Fibroblast of lung (primary cell): ENCODE data around the gene ERICH6.

Experiments
- EZH2 ChIP-seq: IDR thresholded peaks from 2 replicates; pipeline ENCODE4 v1.5.1; 2012; ENCODE audit warnings: low read length, control low read depth, mild to moderate bottlenecking; ENCODE audit errors: missing control alignments
- TF ChIP-seq, protein P1 (sequence below), 2 donors: IDR thresholded peaks in 1 of 2; conservative IDR thresholded peaks in 1 of 2; 1 replicate in 1 of 2; 2 replicates in 1 of 2; pipeline ENCODE4 v1.5.1; 2011 to 2012; ENCODE audit warnings: low read length in 2 of 2, control low read depth in 1 of 2, inconsistent platforms in 1 of 2, low read depth in 1 of 2, mild to moderate bottlenecking in 1 of 2

DNA sequence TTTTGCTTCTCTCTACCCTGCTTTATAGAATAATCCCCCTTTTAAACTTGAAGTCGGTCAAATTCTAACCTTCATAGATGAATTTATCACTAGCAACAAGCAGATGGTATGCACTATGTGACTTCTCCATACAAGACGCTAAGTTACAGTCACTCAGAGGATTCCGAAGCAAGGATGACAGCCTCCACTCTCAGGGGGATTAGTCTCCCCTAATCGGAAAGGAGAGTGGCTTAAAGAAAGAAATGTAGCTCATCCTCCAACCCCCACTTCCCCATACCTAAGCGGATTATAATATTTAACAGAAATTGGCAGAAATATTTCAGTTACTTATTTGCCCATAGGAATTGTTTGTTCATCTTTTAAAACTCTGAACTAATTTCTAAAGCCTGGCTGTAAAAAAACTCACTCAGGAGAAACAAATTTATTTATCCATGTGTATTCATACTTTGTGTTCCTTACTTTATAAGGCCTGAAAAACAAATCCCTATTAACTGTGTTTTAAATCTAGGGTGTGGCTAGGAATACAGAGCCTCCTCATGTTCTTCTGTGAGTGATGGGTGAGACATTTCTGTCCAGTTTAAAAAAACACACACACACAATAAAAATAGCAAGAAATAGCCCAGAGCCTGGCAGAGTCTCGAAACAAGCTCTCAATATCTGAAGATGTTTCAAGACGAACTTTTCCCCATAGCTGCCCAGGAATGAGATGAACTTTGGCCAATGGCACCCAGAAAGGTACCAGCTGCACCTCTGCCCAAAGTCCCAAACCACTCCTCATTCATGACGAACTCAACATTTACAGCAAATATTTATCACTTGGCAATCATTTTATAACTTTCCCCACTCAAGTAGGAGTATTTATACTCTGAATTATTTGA, 40.6 kb upstream of the ERICH6 start:
- no peak for TF ChIP-seq EZH2
- TF ChIP-seq, protein P1, sequence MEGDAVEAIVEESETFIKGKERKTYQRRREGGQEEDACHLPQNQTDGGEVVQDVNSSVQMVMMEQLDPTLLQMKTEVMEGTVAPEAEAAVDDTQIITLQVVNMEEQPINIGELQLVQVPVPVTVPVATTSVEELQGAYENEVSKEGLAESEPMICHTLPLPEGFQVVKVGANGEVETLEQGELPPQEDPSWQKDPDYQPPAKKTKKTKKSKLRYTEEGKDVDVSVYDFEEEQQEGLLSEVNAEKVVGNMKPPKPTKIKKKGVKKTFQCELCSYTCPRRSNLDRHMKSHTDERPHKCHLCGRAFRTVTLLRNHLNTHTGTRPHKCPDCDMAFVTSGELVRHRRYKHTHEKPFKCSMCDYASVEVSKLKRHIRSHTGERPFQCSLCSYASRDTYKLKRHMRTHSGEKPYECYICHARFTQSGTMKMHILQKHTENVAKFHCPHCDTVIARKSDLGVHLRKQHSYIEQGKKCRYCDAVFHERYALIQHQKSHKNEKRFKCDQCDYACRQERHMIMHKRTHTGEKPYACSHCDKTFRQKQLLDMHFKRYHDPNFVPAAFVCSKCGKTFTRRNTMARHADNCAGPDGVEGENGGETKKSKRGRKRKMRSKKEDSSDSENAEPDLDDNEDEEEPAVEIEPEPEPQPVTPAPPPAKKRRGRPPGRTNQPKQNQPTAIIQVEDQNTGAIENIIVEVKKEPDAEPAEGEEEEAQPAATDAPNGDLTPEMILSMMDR (conservative IDR thresholded peaks at IDR 0.05 in 1 of 2, IDR thresholded peaks at IDR 0.05 in 1 of 2; ENCODE audit: low read depth in 1 of 2, low read length in 2 of 2): no peak
